Effector CD8-positive, alpha-beta T cell (primary cell): ENCODE measurements around the gene GRAMD1C.
"Not testable (repeated sequence)": the region's sequence is repeated elsewhere in the genome, so short reads cannot be mapped to it uniquely, and the experiment has no call there.

Experiments used
- DNase-seq: peaks from one replicate; lab custom pipeline; 2025; lab: John Stamatoyannopoulos, UW
- total RNA-seq, 4 experiments: gene quantifications; one replicate each; lab custom pipeline; 2026; lab: John Stamatoyannopoulos, UW

Gene GRAMD1C
- 1.2 to 20.8 (median 5.0) reads per million in 4 experiments for total RNA-seq

GRCh38 chr3:113838631-113839209 lies at the start of gene GRAMD1C:
Gene GRAMD1C (plus strand): TSS chr3:113838788. CDS start chr3:113838910, 122 bp downstream.
- peak; percentile 72 for DNase-seq

GRCh38 chr3:113791381-113791780 lies 47.2 kb upstream of the GRAMD1C start:
- DNase-seq: no peak

- DNase-seq: no peak
These were observed 44.1 kb upstream of the GRAMD1C start for GRCh38 chr3:113794526-113794925.

GRCh38 chr3:113795693-113796092 lies 42.9 kb upstream of the GRAMD1C start:
- no peak for DNase-seq

GRCh38 chr3:113802795-113803455 lies 35.7 kb upstream of the GRAMD1C start:
- no peak for DNase-seq

- no peak for DNase-seq
These were observed 33.9 kb upstream of the GRAMD1C start for GRCh38 chr3:113804661-113805060.

GRCh38 chr3:113805249-113805648 lies 33.3 kb upstream of the GRAMD1C start:
- DNase-seq: no peak

GRCh38 chr3:113812854-113813253 lies 25.7 kb upstream of the GRAMD1C start:
- DNase-seq: no peak

- DNase-seq: no peak
These were observed 18.7 kb upstream of the GRAMD1C start for GRCh38 chr3:113819866-113820265.

- no peak for DNase-seq
These were observed 13.5 kb upstream of the GRAMD1C start for GRCh38 chr3:113825090-113825489.

GRCh38 chr3:113828600-113828999 lies 10.0 kb upstream of the GRAMD1C start:
- DNase-seq: no peak

GRCh38 chr3:113829576-113830354 lies 8.8 kb upstream of the GRAMD1C start:
- no peak for DNase-seq

- DNase-seq: no peak
These were observed 7.6 kb upstream of the GRAMD1C start for GRCh38 chr3:113831103-113831355.

- no peak for DNase-seq
These were observed 6.0 kb upstream of the GRAMD1C start for GRCh38 chr3:113832477-113833164.

GRCh38 chr3:113834983-113835382 lies 3.6 kb upstream of the GRAMD1C start:
- no peak for DNase-seq

- no peak for DNase-seq
These were observed 963 bp downstream of the GRAMD1C start for GRCh38 chr3:113839551-113839950.

- no peak for DNase-seq
These were observed 6.1 kb downstream of the GRAMD1C start for GRCh38 chr3:113844622-113845222.

GRCh38 chr3:113847247-113847646 lies 8.7 kb downstream of the GRAMD1C start:
- no peak for DNase-seq

GRCh38 chr3:113847664-113848461 lies 9.3 kb downstream of the GRAMD1C start:
- no peak for DNase-seq

GRCh38 chr3:113849071-113849470 lies 10.5 kb downstream of the GRAMD1C start:
- DNase-seq: not testable (repeated sequence)

GRCh38 chr3:113849841-113850240 lies 11.3 kb downstream of the GRAMD1C start:
- DNase-seq: not testable (repeated sequence)
